Bronchial epithelial cell (primary cell): ENCODE measurements around the gene PDLIM4. TPM values are rescaled to one million over a fixed set of nuclear protein-coding genes. Genes with fewer than 3 reads are reported as not detected.

Source experiments
- DNase-seq: peaks from one replicate; pipeline ENCODE4 v3.0.0-alpha.2; 2010; ENCODE audit warnings: low read depth
- FAIRE-seq: peaks from 2 replicates; lab custom pipeline; 2011; peaks lifted over from hg19 to GRCh38; lab: Jason Lieb, UNC
- H3K27me3 ChIP-seq: 2 replicates; pipeline ENCODE4 v1.5.1; 2011; ENCODE audit warnings: low read length; ENCODE audit not compliant: control insufficient read depth, insufficient read depth
- H3K36me3 ChIP-seq: 2 replicates; pipeline ENCODE4 v1.5.1; 2011; ENCODE audit warnings: low read length; ENCODE audit not compliant: control insufficient read depth, insufficient read depth
- H3K4me3 ChIP-seq: 2 replicates; pipeline ENCODE4 v1.5.1; 2011; ENCODE audit warnings: mild to moderate bottlenecking, low read depth, low read length, control low read depth
- CTCF ChIP-seq: IDR thresholded peaks from 2 replicates; pipeline ENCODE4 v1.5.1; 2011; ENCODE audit warnings: mild to moderate bottlenecking, moderate library complexity, low read length, control low read depth, inconsistent platforms; ENCODE audit not compliant: insufficient read depth, severe bottlenecking
- total RNA-seq: library from RNA; depleted of rRNA; stranded (reverse); fragments of >200 nt; gene quantifications from 2 replicates; pipeline ENCODE4 v1.2.1, GENCODE V29; 2014

PDLIM4 gene
- total RNA-seq, 1 donor from 2014 or later, result 12.9 TPM

GRCh38 chr5:132313366-132313765, 55.9 kb downstream of the PDLIM4 start:
- TF ChIP-seq CTCF, result no peak
- H3K36me3 ChIP-seq, result peaks cover 1% of the 10 kb centered on the region
- no peaks in the 10 kb centered on the region for H3K27me3 ChIP-seq
- DNase-seq (peak; percentile 68), FAIRE-seq (peak; percentile 85)
- no peak overlapping the region for H3K4me3 ChIP-seq

GRCh38 chr5:132313961-132314432, 56.5 kb downstream of the PDLIM4 start:
- H3K36me3 ChIP-seq, result peaks cover 1% of the 10 kb centered on the region
- DNase-seq (no peak), FAIRE-seq (no peak)
- TF ChIP-seq CTCF, result no peak
- no peak overlapping the region for H3K4me3 ChIP-seq
- no peaks in the 10 kb centered on the region for H3K27me3 ChIP-seq

- H3K4me3 ChIP-seq, result no peak overlapping the region
- peaks cover 1% of the 10 kb centered on the region for H3K36me3 ChIP-seq
- no peak for DNase-seq
- no peak for FAIRE-seq
- TF ChIP-seq CTCF, result no peak
- no peaks in the 10 kb centered on the region for H3K27me3 ChIP-seq
These were observed 58.1 kb downstream of the PDLIM4 start for GRCh38 chr5:132315529-132316067.

- FAIRE-seq (no peak), DNase-seq (no peak)
- no peak for TF ChIP-seq CTCF
- H3K4me3 ChIP-seq, result no peak overlapping the region
- peaks cover 8% of the 10 kb centered on the region for H3K36me3 ChIP-seq
- no peaks in the 10 kb centered on the region for H3K27me3 ChIP-seq
These were observed 62.5 kb downstream of the PDLIM4 start for GRCh38 chr5:132319975-132320374.

GRCh38 chr5:132321109-132321721, 63.7 kb downstream of the PDLIM4 start:
- FAIRE-seq (no peak), DNase-seq (peak; percentile 29)
- Histone ChIP-seq H3K36me3 (peaks cover 13% of the 10 kb centered on the region), H3K27me3 (no peaks in the 10 kb centered on the region), H3K4me3 (no peak overlapping the region)
- TF ChIP-seq CTCF, result no peak
